ENCODE results near the gene SLX9.

The SLX9 gene, protein sequence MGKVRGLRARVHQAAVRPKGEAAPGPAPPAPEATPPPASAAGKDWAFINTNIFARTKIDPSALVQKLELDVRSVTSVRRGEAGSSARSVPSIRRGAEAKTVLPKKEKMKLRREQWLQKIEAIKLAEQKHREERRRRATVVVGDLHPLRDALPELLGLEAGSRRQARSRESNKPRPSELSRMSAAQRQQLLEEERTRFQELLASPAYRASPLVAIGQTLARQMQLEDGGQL
- long read RNA-seq, donor 1, transcript FAM207A-202 (6 exons, 880 nt) = major isoform, 10 of 18 reads
- long read RNA-seq, donor 1, transcript FAM207A-201 (6 exons, 927 nt) = minor isoform, 8 of 18 reads
- long read RNA-seq, donor 1, partial matches to known transcripts = 0 of 18 reads
- long read RNA-seq, donor 1, other reads (novel, unspliced or antisense) = 0 of 18 reads
- long read RNA-seq, donor 2, transcript FAM207A-201 (6 exons, 927 nt) = minor isoform, 5 of 13 reads
- long read RNA-seq, donor 2, transcript FAM207A-202 (6 exons, 880 nt) = major isoform, 8 of 13 reads
- long read RNA-seq, donor 2, partial matches to known transcripts = 0 of 13 reads
- long read RNA-seq, donor 2, other reads (novel, unspliced or antisense) = 0 of 13 reads
- long read RNA-seq, donor 3, partial matches to known transcripts = 0 of 4 reads
- long read RNA-seq, donor 3, other reads (novel, unspliced or antisense) = 0 of 4 reads
- long read RNA-seq, donor 4, transcript FAM207A-201 (6 exons, 927 nt) = major isoform, 11 of 15 reads
- long read RNA-seq, donor 4, partial matches to known transcripts = 0 of 15 reads
- long read RNA-seq, donor 4, other reads (novel, unspliced or antisense) = 0 of 15 reads
- long read RNA-seq, donor 5, transcript FAM207A-202 (6 exons, 880 nt) = minor isoform, 8 of 18 reads
- long read RNA-seq, donor 5, transcript FAM207A-201 (6 exons, 927 nt) = major isoform, 9 of 18 reads
- long read RNA-seq, donor 5, partial matches to known transcripts = 0 of 18 reads
- long read RNA-seq, donor 5, other reads (novel, unspliced or antisense) = 0 of 18 reads
- long read RNA-seq, donor 6, transcript FAM207A-201 (6 exons, 927 nt) = minor isoform, 5 of 15 reads
- long read RNA-seq, donor 6, transcript FAM207A-202 (6 exons, 880 nt) = major isoform, 9 of 15 reads
- long read RNA-seq, donor 6, partial matches to known transcripts = 0 of 15 reads
- long read RNA-seq, donor 6, other reads (novel, unspliced or antisense) = 0 of 15 reads
- long read RNA-seq, donor 7, transcript FAM207A-202 (6 exons, 880 nt) = major isoform, 12 of 25 reads
- long read RNA-seq, donor 7, transcript FAM207A-201 (6 exons, 927 nt) = minor isoform, 11 of 25 reads
- long read RNA-seq, donor 7, partial matches to known transcripts = 0 of 25 reads
- long read RNA-seq, donor 7, other reads (novel, unspliced or antisense) = 0 of 25 reads
- long read RNA-seq, donor 8, transcript FAM207A-201 (6 exons, 927 nt) = major isoform, 5 of 9 reads
- long read RNA-seq, donor 8, partial matches to known transcripts = 0 of 9 reads
- long read RNA-seq, donor 8, other reads (novel, unspliced or antisense) = 0 of 9 reads

DNA sequence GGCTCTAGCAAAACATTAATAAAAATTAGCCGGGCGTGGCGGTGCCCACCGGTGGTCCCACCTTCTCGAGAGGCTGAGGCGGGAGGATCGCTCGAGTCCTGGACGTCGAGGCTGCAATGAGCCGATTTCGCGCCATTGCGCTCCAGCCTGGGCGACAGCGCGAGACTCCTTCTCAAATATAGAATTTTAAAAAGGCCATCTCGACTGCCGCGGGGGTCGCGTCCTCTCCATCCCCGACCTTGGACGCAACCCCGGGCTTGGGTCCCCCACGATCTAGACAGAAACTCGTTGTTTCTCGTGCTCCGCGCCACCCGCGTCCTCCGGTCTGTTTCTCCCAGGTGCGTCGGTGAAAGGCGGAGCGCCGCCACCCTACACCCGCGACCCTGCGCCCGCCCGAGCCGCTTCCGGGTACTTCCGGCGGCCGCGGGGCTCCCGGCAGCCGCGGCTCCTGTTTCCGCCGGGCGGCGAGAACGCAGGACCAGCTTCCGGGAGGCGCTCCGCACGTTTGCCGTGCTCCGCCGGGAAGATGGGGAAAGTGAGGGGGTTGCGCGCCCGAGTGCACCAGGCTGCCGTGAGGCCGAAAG, at the start of gene SLX9:
SLX9 (plus strand) TSS at position 498 of the 584 bp plus-strand sequence; CDS start at position 527, 29 bp downstream.
- peak; percentile 86 for DNase-seq

DNA sequence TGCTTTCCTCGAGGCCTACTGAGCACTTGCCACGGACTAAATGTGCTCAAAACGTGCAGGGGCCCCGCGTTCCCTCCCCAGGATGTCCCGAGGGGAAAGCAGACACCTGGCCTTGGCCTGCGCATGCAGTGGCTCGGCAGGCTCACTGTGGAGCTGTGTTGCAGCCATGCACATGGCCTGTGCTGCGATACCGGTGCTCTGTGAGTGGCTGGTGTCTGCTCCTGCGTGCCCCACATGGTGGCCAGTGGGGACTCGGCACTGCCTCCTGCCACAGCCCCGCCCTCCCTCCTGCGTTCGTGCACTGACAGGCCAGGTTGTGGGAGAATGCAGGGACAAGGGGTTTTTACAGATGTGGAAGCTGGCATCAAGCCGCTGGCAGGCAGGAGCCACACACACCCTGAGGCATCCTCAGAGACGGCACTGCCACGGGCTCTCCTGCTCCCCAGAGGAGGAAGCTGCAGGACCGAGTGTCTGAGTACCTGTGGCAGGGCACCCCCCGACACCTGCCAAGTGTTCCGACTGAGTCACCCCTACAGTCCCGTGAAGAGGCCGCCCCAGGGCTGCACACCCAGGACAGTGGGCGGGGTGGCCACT, 49.4 kb upstream of the SLX9 start:
- DNase-seq = no peak

DNA sequence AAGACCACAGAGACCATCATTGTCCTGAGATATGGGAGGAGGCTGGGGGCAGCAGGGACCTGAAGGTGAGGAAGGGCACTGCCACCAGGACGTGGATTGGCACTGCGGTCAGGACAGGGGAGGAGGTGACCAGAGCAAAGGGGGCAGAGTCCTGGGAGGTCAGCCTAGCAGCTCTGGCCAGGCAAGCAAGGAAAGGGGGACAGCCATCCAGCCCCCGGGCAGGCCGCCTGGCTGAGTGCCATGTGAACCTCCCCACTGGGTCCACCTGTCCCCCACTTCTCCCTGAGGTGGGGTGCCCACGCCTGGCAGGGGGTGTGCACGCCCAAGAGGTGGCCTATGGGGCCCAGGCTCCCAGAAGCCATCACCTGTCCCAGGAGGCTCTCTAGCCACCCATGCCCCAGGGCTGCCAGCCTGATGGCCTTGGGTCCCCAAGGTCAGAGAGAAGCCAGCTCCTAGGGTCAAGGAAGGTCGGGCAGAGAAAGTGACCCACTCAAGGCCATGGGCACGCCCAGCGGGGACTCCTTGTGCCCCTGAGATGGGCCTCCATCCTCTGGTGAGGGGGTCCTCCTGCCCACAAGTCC, 48.8 kb upstream of the SLX9 start:
- DNase-seq = no peak

DNA sequence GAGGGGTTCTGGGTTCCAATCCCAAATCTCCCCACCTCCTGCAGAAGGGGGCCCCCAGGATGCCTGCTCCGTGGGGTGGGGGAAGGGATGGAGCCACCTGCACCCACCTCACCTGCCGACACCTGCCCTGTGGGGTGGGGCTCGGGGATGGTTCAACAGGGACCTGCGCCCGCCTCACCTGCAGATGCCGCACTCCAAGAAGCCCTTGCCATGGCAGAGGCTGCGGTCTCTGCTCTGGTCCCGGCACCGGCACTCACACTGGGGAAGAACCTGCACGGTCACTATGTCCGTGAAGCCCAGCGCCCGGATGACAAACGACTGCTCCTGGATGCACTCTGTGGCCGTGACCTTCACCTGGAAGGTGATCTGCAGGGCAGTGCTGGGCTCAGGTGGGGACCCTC, 48.2 kb upstream of the SLX9 start:
- no peak for DNase-seq

DNA sequence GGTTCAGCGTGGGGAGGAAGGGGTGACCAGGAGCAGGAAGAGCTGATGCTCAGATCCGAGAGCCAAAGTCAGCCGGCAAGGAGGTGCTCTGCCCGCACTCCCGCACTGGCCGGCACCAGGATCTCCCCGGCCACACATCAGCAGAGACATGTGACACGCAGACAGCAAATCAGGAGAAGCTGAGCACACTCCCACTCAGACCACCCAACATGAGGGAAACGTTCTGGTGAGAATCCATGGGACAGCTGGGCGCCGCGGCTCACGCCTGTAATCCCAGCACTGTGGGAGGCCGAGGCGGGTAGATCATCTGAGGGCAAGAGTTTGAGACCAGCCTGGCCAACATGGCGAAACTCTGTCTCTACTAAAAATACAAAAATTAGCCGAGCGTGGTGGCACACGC, 47.7 kb upstream of the SLX9 start:
- DNase-seq = no peak

DNA sequence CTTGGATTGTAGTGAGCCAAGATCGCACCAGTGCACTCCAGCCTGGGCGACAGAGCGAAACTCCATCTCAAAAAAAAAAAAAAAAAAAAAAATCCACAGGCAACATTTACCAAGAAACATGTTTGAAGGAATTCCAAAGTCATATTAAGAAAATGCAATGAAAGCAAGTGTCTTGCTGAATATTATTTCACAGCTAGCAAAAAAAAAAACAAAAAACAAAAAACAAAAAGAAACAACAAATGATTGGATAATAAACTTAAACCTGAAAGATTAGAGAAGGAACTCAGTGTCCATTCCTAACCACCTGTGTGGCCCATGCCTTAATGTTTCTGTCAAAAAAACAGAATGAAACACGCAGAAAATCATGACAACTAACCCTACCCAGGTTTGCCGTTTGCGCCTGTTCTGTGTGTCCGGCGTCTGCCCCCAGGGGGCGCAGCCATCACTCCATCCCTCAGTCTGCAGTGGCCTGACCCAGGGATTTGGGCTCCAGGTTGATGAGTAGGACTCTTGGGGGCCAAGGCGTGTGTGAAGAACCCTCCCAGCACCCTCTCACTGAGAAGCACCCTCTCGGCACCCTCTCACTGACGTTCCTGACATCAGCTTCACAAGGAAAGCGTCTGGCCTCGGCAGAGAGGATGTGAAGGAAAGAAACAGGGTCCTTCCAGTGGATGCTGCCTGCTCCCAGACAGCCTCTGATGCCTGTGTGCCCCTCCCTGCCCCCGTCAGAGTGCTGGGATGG, 47.1 kb upstream of the SLX9 start:
- no peak for DNase-seq

DNA sequence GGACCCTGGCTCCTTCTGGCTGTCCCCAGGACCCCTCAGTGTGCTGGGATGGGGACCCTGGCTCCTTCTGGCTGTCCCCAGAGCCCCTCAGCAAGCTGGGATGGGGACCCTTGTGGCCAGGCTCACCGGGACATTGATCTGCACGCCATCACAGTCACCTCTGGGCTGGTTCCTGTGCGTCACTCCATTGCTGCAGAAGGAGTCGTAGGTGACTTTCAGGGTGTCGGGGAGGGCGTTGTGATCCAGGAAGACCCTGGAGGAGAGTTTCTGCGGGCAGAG, 46.6 kb upstream of the SLX9 start:
- DNase-seq = no peak

DNA sequence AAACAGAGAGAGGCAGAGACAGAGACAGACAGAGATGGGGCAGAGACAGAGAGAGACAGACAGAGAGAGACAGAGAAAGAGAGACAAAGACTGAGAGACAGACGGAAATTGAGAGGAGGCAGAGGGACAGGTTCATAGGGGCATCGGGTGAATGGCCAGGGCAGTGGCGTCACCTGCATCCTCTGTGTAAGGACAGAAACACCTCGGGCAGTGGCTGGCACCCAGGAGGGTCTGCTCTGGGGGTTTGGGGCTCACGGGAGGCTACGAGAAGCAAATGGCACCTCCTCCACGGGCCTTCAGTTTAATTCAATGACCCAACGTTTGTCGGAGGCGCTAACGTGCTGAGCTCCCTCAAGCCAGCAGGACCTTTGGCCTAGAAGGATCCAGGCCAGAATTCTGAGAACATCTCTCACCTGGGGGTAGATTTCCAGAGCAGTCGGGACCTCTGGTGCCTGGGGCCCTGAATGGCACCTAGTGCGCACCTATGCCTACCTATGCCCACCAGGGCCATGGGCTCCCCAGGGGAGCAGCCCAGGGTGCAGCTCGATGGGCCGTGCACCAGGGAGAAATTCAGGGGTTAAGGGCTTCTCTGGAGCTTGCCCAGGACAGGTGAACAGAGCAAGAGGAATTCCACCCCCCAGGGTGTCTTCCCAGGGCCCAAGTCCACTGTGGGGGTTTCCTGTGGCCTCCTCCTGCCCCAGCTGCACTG, 45.7 kb upstream of the SLX9 start:
- DNase-seq = no peak

DNA sequence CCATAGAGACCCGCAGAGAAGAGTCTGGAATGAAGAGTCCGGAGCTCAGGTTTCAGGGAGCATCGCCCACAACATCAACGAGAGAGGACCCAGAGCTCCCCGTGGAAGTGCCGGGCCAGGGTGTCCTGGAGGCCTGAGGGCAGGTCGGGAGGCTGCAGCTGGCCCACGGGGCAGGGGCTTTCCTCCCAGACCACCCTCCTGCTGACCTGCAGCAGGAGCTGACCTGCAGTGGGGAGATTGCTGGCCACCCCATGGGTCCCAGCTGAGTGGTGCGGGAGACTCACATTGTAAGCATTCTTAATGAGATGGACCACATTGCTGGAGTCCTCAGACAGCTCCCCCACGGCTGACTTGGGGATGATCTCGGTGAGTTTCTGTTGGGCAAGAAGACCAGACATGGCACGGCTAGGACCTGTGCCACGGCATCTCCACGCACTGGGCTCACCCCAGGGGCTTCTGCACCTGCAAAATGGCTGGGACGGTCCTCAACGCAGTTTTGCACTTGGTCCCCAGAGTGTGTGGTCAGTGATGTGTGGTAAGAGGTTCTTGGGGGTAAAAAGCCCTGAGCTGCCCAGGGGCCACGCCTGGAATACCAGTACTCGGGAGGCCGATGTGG, 45.0 kb upstream of the SLX9 start:
- DNase-seq = no peak

DNA sequence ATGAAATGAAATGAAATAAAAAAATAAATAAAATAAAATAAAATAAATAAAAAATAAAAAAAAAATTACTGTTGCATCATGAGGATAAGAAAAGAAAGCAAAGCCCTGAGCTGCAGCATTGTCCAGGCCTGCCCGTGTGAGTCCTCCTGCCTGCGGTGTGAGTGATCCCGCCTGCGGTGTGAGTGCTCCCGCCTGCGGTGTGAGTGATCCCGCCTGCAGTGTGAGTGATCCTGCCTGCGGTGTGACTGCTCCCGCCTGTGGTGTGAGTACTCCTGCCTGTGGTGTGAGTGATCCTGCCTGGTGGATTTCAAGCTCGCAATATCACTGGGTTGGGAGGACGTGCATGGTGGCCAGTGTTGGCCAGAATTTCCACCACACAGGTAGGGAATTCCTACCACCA, 44.0 kb upstream of the SLX9 start:
- DNase-seq = no peak

DNA sequence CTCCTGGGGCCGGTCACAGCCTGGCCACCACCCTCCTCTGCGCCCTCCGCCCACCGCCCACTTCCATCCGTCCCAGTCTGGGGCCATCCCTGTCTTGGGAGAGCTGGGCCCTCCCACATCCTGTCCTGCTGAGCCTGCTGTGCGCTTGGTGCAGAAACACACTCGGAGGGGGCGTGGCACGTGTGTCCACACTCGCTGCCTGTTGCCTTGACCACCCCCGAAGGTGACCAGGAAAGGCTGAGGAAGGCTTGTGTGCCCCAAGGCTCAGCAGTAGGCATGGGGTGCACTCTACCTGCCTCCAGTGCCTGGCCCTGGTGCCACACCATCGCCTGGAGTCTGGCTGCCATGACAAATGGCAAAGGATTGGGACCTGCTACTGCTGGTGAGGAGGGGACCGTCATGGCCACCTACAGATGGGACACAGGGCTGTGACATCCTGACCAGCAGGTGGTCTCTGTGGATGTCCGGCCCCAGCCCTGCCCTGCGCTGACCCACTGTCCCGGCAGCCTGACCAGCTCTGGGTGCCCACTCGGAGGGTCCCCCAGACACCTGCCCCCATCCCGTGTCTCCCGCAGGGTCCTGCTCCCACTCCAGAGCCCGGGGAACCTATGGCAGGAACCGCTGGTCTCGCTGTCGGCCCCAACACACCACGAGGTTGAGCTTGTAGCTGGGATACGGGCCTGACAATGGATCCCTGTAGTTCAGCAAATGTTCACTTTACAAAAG, 43.1 kb upstream of the SLX9 start:
- no peak for DNase-seq

DNA sequence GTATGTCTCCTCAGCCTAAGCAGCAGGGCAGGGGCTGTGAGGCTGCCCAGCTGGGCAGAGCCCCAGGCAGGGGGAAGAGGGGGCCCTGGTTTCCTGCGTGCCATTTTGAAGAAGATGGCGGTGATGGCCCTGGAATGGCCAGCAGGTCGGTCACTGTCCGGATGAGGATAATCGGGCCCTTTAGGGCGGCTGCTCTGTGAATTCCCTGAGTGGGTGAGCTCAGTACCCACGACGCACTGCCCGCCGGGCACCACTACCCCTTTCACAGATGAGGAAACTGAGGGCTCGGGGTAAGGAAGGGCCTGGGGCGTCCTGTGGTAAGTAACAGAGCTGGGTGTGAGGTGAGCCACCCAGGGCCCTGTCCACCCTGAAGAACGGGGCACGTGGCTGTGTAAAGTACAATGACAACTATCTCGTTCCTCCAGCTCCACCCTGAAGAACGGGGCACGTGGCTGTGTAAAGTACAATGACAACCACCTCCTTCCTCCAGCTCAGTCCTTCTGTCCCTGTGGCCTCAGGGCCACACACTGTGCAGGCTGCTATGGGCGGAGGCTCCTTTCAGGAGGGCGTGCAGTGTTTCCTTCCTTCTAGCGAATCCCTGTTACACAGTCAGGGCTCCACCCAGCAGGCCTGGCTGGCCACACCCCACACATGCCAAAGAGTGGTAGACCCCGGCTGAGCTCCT, 42.4 kb upstream of the SLX9 start:
- no peak for DNase-seq

DNA sequence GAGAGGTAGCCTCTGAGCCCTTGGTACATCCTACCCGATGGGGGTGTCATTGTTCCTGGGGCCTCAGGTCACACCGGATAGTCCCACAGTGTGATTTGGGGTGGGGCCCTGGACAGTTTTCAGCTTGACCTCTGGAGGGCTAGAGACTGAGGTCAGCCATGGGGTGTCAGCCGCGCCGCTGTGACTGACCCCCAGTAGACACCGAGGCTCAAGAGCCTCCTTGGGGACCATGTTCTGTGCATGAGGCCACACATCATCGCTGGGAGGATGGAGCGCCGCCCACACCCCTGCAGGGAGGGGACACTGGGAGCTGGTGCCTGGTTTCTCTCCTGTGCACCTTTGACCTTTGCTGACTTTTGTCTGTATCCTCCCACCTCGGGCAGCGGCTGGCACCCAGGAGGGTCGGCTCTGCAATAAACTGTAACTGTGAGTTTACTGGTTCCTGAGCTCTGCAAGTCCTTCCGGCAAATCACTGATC, 41.8 kb upstream of the SLX9 start:
- no peak for DNase-seq

DNA sequence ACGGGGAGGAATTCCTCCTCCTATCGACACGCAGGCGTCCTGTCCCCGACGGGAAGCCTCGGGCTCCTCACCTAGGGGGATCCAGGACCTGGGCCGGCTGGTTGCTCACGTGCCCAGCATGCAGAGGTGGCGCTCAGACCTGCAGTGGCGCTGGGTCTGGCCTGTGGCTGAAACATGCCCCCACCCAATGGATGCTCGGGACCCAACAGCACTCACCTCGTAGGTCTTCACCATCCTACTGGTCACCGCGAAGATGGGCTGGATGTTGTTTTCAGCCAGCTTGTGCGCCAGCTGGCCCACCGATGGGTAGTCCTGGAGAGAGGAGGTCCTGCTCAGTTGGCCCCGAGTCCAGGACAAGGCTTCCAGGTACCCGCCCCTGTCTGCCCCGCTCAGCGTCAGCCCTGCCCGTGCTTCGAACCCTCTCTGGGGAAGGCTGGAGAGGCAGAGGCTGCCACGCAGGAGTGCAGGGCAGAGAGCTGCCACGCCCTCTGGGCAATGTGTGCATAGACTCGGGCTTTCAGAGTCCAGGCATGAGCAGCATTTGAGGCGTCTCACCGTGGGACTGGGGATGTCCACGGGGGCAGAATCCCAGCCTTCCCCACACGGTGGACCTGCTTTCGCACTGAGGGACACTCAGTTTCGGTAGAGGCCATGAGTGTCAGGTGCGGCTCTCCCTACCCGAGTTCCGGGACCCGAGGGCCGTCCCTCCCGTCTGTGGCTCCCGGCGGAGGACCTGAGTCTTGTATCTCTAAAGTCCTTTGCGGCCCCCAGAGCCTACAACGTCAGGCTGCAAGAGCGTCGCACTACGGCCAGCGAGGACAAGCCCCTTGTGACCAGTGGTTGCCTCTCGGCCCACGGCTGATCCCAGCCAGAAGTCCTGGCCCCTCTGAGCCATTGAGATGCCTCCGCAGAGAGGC, 40.7 kb upstream of the SLX9 start:
- DNase-seq = no peak

DNA sequence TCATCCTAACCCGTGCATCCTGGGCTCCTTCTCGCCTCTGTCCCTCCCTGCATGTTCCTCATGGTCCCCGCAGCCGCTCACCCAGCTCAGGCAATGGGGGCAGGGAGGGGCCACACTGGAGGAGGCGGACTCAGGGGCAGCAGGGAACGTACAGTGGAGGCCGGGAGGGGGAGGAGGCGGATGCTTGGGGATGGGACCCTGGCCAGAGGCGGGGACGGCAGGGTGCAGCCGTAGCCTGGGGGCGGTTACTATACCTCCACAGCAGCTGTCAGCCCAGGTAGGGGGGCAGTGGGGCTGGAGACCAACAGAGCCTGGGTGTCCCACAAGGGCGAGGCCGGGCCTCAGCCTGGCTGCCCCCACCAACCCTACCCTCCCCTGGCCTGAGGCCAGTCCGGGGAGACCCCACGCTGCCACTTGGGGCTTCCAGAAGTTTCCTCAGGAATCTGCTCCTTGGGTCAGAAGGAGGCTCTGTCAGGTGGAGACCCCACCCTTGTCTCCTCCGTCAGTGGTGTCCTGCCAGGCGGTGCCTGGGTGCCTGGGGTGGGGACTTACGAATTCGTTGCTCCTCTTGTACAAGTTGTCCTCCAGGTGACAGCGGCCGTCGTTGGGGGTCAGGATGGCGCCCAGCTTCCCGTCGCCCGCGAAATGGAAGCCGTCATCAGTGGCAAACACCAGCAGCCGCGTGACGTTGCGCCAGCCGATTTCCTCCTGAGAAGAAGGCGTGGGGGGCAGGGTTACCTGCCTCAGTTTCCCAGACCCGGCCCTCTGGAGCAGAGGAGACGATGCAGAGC, 39.9 kb upstream of the SLX9 start:
- no peak for DNase-seq
